ENCODE measurements around the gene JAM3. TPM values are rescaled to one million over a fixed set of nuclear protein-coding genes. Genes with fewer than 3 reads are reported as not detected.
A peak's percentile ranks its signal among the peaks of the same experiment; 100 is the strongest.

Gene JAM3
- total RNA-seq, 1 experiment from 2014 or later: 3.1 TPM

DNA sequence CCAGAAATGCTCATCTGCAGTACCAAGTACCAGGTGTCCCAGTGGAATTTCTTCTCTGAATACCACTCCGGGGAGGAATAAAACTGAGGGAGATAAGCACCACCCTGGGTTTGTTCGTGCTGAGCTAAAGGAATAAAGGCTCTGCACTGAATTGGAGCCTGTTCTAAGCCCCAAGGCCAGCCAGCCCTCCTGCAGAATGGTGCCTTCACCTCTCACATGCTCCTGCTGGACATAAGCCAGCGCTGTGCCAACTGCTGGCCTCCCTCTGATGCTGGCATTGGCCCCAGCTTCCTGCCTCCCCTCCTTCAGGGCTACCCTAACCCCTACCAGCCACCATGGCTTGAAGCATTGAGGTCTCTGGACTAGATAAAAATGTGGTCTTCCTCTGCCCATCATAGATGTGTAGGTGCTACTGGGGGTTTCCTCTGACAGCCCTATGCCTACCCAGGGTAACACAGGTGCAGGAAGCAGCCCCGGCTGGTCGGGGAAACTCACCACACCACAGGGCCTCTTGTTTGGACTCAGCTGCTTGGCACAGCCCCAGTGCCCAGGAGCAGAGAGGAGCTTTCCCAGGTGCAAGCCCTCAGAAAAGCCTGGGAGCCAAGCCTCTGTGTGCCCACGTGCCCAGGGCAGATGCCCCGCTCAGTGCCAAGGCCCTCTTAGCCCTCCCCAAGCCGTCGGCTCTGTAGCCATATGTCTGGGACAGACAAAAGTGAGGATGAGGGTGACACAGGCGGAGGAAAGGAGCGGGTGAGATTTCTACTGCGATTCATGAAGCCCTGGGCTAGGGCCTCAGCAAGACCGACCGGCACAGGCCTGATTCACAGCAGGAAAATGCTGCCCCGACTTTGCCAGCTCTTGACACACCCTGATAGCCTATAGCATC is 34.1 kb upstream of the JAM3 start:
- H3K4me2 ChIP-seq (ENCODE audit: low read length): no peak overlapping the region

DNA sequence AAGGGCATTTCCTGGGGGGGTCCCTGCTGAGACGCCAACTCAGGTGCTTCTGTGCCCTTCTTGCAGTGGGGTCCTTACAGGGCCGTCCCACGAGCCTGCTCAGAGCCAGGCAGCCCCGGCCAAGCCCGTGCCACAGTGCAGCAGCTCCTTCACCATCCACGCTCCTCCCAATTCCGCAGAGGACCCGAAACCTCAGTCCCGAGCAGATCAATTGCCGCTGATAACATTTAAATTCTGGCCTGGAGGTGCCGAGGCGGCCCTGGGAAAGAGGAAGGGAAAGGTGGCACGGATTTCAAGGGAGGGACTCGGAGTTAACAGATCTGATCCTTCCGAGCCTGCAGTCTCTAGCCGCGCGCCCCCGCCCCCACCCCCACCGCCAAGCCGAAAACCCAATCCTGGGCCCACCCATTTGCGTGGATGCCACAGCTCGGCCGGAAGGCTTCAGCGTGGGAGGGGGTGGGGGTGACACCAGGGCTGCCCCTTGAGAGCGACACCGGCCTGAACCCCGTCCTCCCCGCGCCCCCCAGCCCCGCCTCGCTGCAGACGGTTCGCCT is 32.3 kb upstream of the JAM3 start:
- intact Hi-C loops (cut with micrococcal nuclease): no loop called here
- Histone ChIP-seq H3K27ac (ENCODE audit: low read length) (no peak overlapping the region), H3K36me3 (ENCODE audit: low read depth, low read length) (no peaks in the 10 kb centered on the region), H3K4me1 (ENCODE audit: insufficient read depth, low read length) (peaks cover 4% of the 10 kb centered on the region), H3K79me2 (ENCODE audit: low read length) (no peaks in the 10 kb centered on the region), H3K9me3 (ENCODE audit: low read length) (no peaks in the 10 kb centered on the region), H2AFZ (ENCODE audit: low read length) (no peak overlapping the region), H3K4me3 (ENCODE audit: low read length) (peak overlapping the region; percentile 58; the same call in 1 of the 2 replicates), H3K27me3 (ENCODE audit: low read length) (peaks cover 21% of the 10 kb centered on the region), H3K9ac (ENCODE audit: low read length) (no peak overlapping the region), H3K4me2 (ENCODE audit: low read length) (peak overlapping the region; percentile 87), H3F3A (ENCODE audit: low read length, unreplicated experiment) (no peaks in the 10 kb centered on the region), H4K20me1 (ENCODE audit: low read length) (no peaks in the 10 kb centered on the region), H3K9me2 (replicated peaks; ENCODE audit: low read length) (no peaks in the 10 kb centered on the region)
- POLR2A ChIA-PET (ENCODE audit: unreplicated experiment): no interaction called here
- no TSS peak for BruUV-seq (replicated peaks)
- ATAC-seq: no peak
- no peak for DNase-seq
- TF ChIP-seq EZH2phosphoT487 (IDR thresholded peaks at IDR 0.05; ENCODE audit: borderline replicate concordance, low read length): no peak
- CTCF ChIA-PET: no interaction called here

More for the DNA sequence above, 34.1 kb upstream of the JAM3 start:
- no TSS peak for BruUV-seq (replicated peaks)
- H3K9me2 ChIP-seq (replicated peaks; ENCODE audit: low read length): no peaks in the 10 kb centered on the region
- H3K9me3 ChIP-seq (ENCODE audit: low read length): no peaks in the 10 kb centered on the region
- TF ChIP-seq EZH2phosphoT487 (IDR thresholded peaks at IDR 0.05; ENCODE audit: borderline replicate concordance, low read length) (no peak), EZH2 (IDR thresholded peaks at IDR 0.05; ENCODE audit: low read length, unreplicated experiment) (no peak)
- TF ChIP-seq, protein P1, sequence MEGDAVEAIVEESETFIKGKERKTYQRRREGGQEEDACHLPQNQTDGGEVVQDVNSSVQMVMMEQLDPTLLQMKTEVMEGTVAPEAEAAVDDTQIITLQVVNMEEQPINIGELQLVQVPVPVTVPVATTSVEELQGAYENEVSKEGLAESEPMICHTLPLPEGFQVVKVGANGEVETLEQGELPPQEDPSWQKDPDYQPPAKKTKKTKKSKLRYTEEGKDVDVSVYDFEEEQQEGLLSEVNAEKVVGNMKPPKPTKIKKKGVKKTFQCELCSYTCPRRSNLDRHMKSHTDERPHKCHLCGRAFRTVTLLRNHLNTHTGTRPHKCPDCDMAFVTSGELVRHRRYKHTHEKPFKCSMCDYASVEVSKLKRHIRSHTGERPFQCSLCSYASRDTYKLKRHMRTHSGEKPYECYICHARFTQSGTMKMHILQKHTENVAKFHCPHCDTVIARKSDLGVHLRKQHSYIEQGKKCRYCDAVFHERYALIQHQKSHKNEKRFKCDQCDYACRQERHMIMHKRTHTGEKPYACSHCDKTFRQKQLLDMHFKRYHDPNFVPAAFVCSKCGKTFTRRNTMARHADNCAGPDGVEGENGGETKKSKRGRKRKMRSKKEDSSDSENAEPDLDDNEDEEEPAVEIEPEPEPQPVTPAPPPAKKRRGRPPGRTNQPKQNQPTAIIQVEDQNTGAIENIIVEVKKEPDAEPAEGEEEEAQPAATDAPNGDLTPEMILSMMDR (conservative IDR thresholded peaks at IDR 0.05; ENCODE audit: low read depth, low read length): no peak
- ChIA-PET POLR2A (ENCODE audit: unreplicated experiment) (no interaction called here), CTCF (no interaction called here)
- H3K4me3 ChIP-seq (ENCODE audit: low read length): no peak overlapping the region
- no peak overlapping the region for H3K9ac ChIP-seq (ENCODE audit: low read length)
- no peaks in the 10 kb centered on the region for H4K20me1 ChIP-seq (ENCODE audit: low read length)
- peaks cover 4% of the 10 kb centered on the region for H3K4me1 ChIP-seq (ENCODE audit: insufficient read depth, low read length)
- intact Hi-C loops (cut with micrococcal nuclease): no loop called here
- DNase-seq (peak; percentile 17), ATAC-seq (no peak)
- H3K27ac ChIP-seq (ENCODE audit: low read length): no peak overlapping the region
- H3F3A ChIP-seq (ENCODE audit: low read length, unreplicated experiment): no peaks in the 10 kb centered on the region
- no peaks in the 10 kb centered on the region for H3K36me3 ChIP-seq (ENCODE audit: low read depth, low read length)
- H3K27me3 ChIP-seq (ENCODE audit: low read length): peaks cover 24% of the 10 kb centered on the region
- H2AFZ ChIP-seq (ENCODE audit: low read length): no peak overlapping the region
- H3K79me2 ChIP-seq (ENCODE audit: low read length): no peaks in the 10 kb centered on the region

DNA sequence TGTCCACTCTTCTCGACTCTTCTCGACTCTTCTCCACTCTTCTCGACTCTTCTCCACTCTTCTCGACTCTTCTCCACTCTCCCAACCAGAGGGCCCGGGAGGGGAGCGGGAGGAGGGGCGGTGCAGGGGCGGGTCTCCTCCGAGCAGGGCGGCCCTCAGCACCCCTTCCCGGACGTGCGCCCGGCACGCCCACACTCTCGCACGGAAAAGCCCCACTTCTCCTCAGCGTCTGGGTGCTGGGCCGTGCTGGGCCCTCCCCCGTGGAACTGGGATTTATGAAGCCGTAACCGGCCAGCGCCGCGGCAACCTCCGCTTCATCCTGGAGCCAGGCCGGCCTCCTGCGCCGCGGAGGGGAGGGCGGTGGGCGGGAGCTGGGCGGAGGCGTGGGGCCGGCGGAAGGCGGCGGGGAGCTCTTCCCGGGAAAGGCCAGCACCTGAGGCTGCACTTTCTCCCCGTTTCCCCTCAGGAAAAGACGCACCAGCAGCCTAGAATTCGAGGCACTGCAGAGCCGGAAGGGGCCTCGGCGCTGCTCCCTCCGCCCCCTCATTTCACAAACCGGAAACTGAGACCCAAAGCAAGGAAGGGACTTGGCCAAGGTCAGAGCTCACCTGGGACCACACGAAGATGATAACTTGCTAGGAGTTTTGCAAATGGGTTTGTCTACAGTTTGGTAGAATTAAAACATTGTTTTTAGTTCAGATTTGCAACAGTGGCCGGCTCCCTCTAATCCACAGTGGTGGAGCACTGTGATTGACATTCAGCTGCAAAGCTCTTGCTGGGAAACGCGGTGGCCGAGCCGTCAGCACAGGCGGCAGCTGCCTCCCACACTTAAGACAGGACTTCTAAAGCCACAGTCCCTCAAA is 31.6 kb upstream of the JAM3 start:
- ATAC-seq: peak; percentile 64
- Histone ChIP-seq H2AFZ (ENCODE audit: low read length) (peak overlapping the region; percentile 90), H3K9ac (ENCODE audit: low read length) (no peak overlapping the region), H3K4me3 (ENCODE audit: low read length) (peak overlapping the region; percentile 58), H3K4me1 (ENCODE audit: insufficient read depth, low read length) (peaks cover 4% of the 10 kb centered on the region), H3K27me3 (ENCODE audit: low read length) (peaks cover 15% of the 10 kb centered on the region; the same call in 1 of the 2 replicates), H4K20me1 (ENCODE audit: low read length) (no peaks in the 10 kb centered on the region), H3K9me2 (replicated peaks; ENCODE audit: low read length) (no peaks in the 10 kb centered on the region), H3K4me2 (ENCODE audit: low read length) (peak overlapping the region; percentile 87), H3K9me3 (ENCODE audit: low read length) (no peaks in the 10 kb centered on the region), H3F3A (ENCODE audit: low read length, unreplicated experiment) (no peaks in the 10 kb centered on the region), H3K36me3 (ENCODE audit: low read depth, low read length) (no peaks in the 10 kb centered on the region), H3K27ac (ENCODE audit: low read length) (no peak overlapping the region), H3K79me2 (ENCODE audit: low read length) (no peaks in the 10 kb centered on the region)
- no peak for TF ChIP-seq EZH2 (IDR thresholded peaks at IDR 0.05; ENCODE audit: low read length, unreplicated experiment)
- TF ChIP-seq, protein P1 (conservative IDR thresholded peaks at IDR 0.05; ENCODE audit: low read depth, low read length): no peak
- TF ChIP-seq EZH2phosphoT487 (IDR thresholded peaks at IDR 0.05; ENCODE audit: borderline replicate concordance, low read length): no peak
- ChIA-PET POLR2A (ENCODE audit: unreplicated experiment) (no interaction called here), CTCF (no interaction called here)
- BruUV-seq (replicated peaks): no TSS peak
- peak; percentile 27 for DNase-seq
- intact Hi-C loops (cut with micrococcal nuclease): no loop called here
